ENCODE measurements around the gene TGFB2.

TGFB2 gene

GRCh38 chr1:218415726-218416125 lies 70.6 kb downstream of the TGFB2 start:
- in situ Hi-C loops (cut with MboI; ENCODE audit: low sequenced_read_pairs) = no loop called here

- in situ Hi-C loops (cut with MboI; ENCODE audit: low sequenced_read_pairs) = no loop called here
Measured at GRCh38 chr1:218421531-218421930, 76.4 kb downstream of the TGFB2 start.

- in situ Hi-C loops (cut with MboI; ENCODE audit: low sequenced_read_pairs) = no loop called here
Measured at GRCh38 chr1:218424502-218424901, 79.4 kb downstream of the TGFB2 start.

GRCh38 chr1:218425647-218426342 lies 80.7 kb downstream of the TGFB2 start:
- in situ Hi-C loops (cut with MboI; ENCODE audit: low sequenced_read_pairs) = no loop called here

GRCh38 chr1:218426343-218426657 lies 81.2 kb downstream of the TGFB2 start:
- in situ Hi-C loops (cut with MboI; ENCODE audit: low sequenced_read_pairs) = no loop called here

- in situ Hi-C loops (cut with MboI; ENCODE audit: low sequenced_read_pairs) = no loop called here
Measured at GRCh38 chr1:218429301-218429700, 84.2 kb downstream of the TGFB2 start.

- in situ Hi-C loops (cut with MboI; ENCODE audit: low sequenced_read_pairs) = no loop called here
Measured at GRCh38 chr1:218430346-218430745, 85.2 kb downstream of the TGFB2 start.

GRCh38 chr1:218430822-218431221 lies 85.7 kb downstream of the TGFB2 start:
- in situ Hi-C loops (cut with MboI; ENCODE audit: low sequenced_read_pairs) = no loop called here

GRCh38 chr1:218431476-218431875 lies 86.3 kb downstream of the TGFB2 start:
- in situ Hi-C loops (cut with MboI; ENCODE audit: low sequenced_read_pairs) = no loop called here

- in situ Hi-C loops (cut with MboI; ENCODE audit: low sequenced_read_pairs) = no loop called here
Measured at GRCh38 chr1:218433744-218434143, 88.6 kb downstream of the TGFB2 start.

GRCh38 chr1:218435528-218435927 lies 90.4 kb downstream of the TGFB2 start:
- in situ Hi-C loops (cut with MboI; ENCODE audit: low sequenced_read_pairs) = no loop called here

- in situ Hi-C loops (cut with MboI; ENCODE audit: low sequenced_read_pairs) = no loop called here
Measured at GRCh38 chr1:218436346-218436745, 91.2 kb downstream of the TGFB2 start.

- in situ Hi-C loops (cut with MboI; ENCODE audit: low sequenced_read_pairs) = no loop called here
Measured at GRCh38 chr1:218436997-218437396, 91.9 kb downstream of the TGFB2 start.

- in situ Hi-C loops (cut with MboI; ENCODE audit: low sequenced_read_pairs) = no loop called here
Measured at GRCh38 chr1:218439541-218440295, 94.6 kb downstream of the TGFB2 start.

GRCh38 chr1:218443255-218443654 lies 98.1 kb downstream of the TGFB2 start:
- in situ Hi-C loops (cut with MboI; ENCODE audit: low sequenced_read_pairs) = no loop called here

GRCh38 chr1:218444173-218444572 lies 99.0 kb downstream of the TGFB2 start:
- in situ Hi-C loops (cut with MboI; ENCODE audit: low sequenced_read_pairs) = no loop called here

- in situ Hi-C loops (cut with MboI; ENCODE audit: low sequenced_read_pairs) = no loop called here
Measured at GRCh38 chr1:218444588-218444987, 99.5 kb downstream of the TGFB2 start.

GRCh38 chr1:218447010-218447689 lies 102.0 kb downstream of the TGFB2 start:
- in situ Hi-C loops (cut with MboI; ENCODE audit: low sequenced_read_pairs) = no loop called here

GRCh38 chr1:218451415-218451814 lies 106.3 kb downstream of the TGFB2 start:
- in situ Hi-C loops (cut with MboI; ENCODE audit: low sequenced_read_pairs) = no loop called here

GRCh38 chr1:218454700-218455282 lies 109.7 kb downstream of the TGFB2 start:
- in situ Hi-C loops (cut with MboI; ENCODE audit: low sequenced_read_pairs) = no loop called here

- in situ Hi-C loops (cut with MboI; ENCODE audit: low sequenced_read_pairs) = no loop called here
Measured at GRCh38 chr1:218456444-218456843, 111.3 kb downstream of the TGFB2 start.

- in situ Hi-C loops (cut with MboI; ENCODE audit: low sequenced_read_pairs) = no loop called here
Measured at GRCh38 chr1:218459450-218459849, 114.3 kb downstream of the TGFB2 start.
